ENCODE results near the gene UQCC5.

The UQCC5 gene

DNA sequence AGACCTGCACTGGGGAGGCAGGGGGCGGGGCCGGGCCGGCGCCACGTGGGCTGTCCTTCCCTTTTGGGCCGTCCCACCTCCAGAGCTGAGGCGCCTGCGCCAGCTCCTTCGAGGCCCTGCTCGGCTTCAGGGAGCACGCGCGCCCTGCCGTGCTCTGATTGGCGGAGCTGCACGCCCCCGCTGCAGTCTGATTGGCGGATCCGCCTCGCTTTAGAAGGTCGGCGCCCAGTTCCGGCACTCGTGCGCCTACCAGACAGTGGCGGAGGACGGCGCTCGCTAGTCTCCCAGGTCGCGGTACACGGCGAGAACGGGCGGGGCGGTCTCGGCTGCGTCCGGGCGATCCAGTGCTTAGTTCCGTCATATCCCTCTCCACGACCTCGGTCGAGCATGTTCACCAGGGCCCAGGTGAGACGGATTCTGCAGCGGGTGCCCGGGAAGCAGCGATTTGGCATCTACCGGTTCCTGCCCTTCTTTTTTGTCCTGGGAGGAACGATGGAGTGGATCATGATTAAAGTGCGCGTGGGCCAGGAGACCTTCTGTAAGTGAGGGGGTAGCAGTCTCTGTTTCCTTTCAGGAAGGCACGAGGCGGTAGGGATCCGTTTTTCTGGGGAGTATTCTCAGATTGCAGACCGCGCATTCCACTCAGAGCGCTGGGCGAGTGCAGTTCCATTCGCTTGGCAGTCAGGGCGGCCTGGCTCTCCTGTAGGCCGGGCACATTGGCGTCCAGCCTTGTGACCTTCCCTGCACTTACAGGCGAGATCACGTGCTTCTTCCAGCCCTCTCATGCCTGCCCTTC, at the start of gene UQCC5:
Gene UQCC5, plus strand, starts transcription at position 237 of the 796 bp plus-strand sequence. Its CDS starts 151 bp downstream, at position 388.
- Histone ChIP-seq H3K4me3 (ENCODE audit: low read length) (peak within 1 kb of the TSS; percentile 56), H3K27me3 (ENCODE audit: insufficient read depth, low read length) (no peaks in the 10 kb centered on the region), H3K36me3 (ENCODE audit: insufficient read depth, low read length) (peaks cover 14% of the 10 kb centered on the region), H3K4me1 (ENCODE audit: insufficient read depth, low read length) (peaks cover 20% of the 10 kb centered on the region), H2AFZ (ENCODE audit: low read depth, low read length) (peak within 1 kb of the TSS; percentile 14), H3K9me3 (ENCODE audit: low read length) (no peaks in the 10 kb centered on the region)

DNA sequence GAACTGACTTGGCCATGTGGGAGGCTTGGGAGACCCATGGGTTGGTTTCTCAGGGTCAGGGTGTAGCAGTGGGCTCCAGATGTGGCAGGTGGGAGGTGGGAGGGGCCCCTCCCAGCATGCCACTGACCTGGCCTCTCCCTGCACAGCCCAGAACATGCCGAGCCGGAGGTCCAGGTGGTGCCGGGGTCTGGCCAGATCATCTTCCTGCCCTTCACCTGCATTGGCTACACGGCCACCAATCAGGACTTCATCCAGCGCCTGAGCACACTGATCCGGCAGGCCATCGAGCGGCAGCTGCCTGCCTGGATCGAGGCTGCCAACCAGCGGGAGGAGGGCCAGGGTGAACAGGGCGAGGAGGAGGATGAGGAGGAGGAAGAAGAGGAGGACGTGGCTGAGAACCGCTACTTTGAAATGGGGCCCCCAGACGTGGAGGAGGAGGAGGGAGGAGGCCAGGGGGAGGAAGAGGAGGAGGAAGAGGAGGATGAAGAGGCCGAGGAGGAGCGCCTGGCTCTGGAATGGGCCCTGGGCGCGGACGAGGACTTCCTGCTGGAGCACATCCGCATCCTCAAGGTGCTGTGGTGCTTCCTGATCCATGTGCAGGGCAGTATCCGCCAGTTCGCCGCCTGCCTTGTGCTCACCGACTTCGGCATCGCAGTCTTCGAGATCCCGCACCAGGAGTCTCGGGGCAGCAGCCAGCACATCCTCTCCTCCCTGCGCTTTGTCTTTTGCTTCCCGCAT, 49.2 kb upstream of the UQCC5 start:
- peaks cover 77% of the 10 kb centered on the region for H3K36me3 ChIP-seq (ENCODE audit: insufficient read depth, low read length)

DNA sequence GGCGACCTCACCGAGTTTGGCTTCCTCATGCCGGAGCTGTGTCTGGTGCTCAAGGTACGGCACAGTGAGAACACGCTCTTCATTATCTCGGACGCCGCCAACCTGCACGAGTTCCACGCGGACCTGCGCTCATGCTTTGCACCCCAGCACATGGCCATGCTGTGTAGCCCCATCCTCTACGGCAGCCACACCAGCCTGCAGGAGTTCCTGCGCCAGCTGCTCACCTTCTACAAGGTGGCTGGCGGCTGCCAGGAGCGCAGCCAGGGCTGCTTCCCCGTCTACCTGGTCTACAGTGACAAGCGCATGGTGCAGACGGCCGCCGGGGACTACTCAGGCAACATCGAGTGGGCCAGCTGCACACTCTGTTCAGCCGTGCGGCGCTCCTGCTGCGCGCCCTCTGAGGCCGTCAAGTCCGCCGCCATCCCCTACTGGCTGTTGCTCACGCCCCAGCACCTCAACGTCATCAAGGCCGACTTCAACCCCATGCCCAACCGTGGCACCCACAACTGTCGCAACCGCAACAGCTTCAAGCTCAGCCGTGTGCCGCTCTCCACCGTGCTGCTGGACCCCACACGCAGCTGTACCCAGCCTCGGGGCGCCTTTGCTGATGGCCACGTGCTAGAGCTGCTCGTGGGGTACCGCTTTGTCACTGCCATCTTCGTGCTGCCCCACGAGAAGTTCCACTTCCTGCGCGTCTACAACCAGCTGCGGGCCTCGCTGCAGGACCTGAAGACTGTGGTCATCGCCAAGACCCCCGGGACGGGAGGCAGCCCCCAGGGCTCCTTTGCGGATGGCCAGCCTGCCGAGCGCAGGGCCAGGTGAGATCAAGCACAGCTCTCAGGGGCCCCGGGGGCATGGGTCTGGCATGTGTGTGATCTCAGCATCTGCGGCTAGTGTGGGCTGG, 48.4 kb upstream of the UQCC5 start:
- no peaks in the 10 kb centered on the region for H3K27me3 ChIP-seq (ENCODE audit: insufficient read depth, low read length)
- H3K4me1 ChIP-seq (ENCODE audit: insufficient read depth, low read length): peaks cover 15% of the 10 kb centered on the region
- no peaks in the 10 kb centered on the region for H3K9me3 ChIP-seq (ENCODE audit: low read length)
- no peak overlapping the region for H3K4me3 ChIP-seq (ENCODE audit: low read length)
- H2AFZ ChIP-seq (ENCODE audit: low read depth, low read length): no peak overlapping the region
- peaks cover 76% of the 10 kb centered on the region for H3K36me3 ChIP-seq (ENCODE audit: insufficient read depth, low read length)

More for the DNA sequence above, 49.2 kb upstream of the UQCC5 start:
- Histone ChIP-seq H3K9me3 (ENCODE audit: low read length) (no peaks in the 10 kb centered on the region), H2AFZ (ENCODE audit: low read depth, low read length) (no peak overlapping the region), H3K4me1 (ENCODE audit: insufficient read depth, low read length) (peaks cover 19% of the 10 kb centered on the region), H3K4me3 (ENCODE audit: low read length) (no peak overlapping the region), H3K27me3 (ENCODE audit: insufficient read depth, low read length) (no peaks in the 10 kb centered on the region)

GRCh38 chr3:52488746-52489145, 47.7 kb upstream of the UQCC5 start:
- peaks cover 8% of the 10 kb centered on the region for H3K4me1 ChIP-seq (ENCODE audit: insufficient read depth, low read length)
- peaks cover 76% of the 10 kb centered on the region for H3K36me3 ChIP-seq (ENCODE audit: insufficient read depth, low read length)
- H3K27me3 ChIP-seq (ENCODE audit: insufficient read depth, low read length): no peaks in the 10 kb centered on the region
- H3K4me3 ChIP-seq (ENCODE audit: low read length): no peak overlapping the region
- H3K9me3 ChIP-seq (ENCODE audit: low read length): no peaks in the 10 kb centered on the region
- no peak overlapping the region for H2AFZ ChIP-seq (ENCODE audit: low read depth, low read length)

GRCh38 chr3:52489453-52489852, 47.0 kb upstream of the UQCC5 start:
- no peaks in the 10 kb centered on the region for H3K9me3 ChIP-seq (ENCODE audit: low read length)
- H3K4me1 ChIP-seq (ENCODE audit: insufficient read depth, low read length): peaks cover 2% of the 10 kb centered on the region
- H3K27me3 ChIP-seq (ENCODE audit: insufficient read depth, low read length): no peaks in the 10 kb centered on the region
- peaks cover 76% of the 10 kb centered on the region for H3K36me3 ChIP-seq (ENCODE audit: insufficient read depth, low read length)
- no peak overlapping the region for H2AFZ ChIP-seq (ENCODE audit: low read depth, low read length)
- no peak overlapping the region for H3K4me3 ChIP-seq (ENCODE audit: low read length)

- Histone ChIP-seq H3K27me3 (ENCODE audit: insufficient read depth, low read length) (no peaks in the 10 kb centered on the region), H3K4me1 (ENCODE audit: insufficient read depth, low read length) (no peaks in the 10 kb centered on the region)
Observed at GRCh38 chr3:52490035-52490938, 46.1 kb upstream of the UQCC5 start.

GRCh38 chr3:52490939-52491526, 45.4 kb upstream of the UQCC5 start:
- Histone ChIP-seq H3K27me3 (ENCODE audit: insufficient read depth, low read length) (no peaks in the 10 kb centered on the region), H3K36me3 (ENCODE audit: insufficient read depth, low read length) (peaks cover 66% of the 10 kb centered on the region), H3K4me1 (ENCODE audit: insufficient read depth, low read length) (no peaks in the 10 kb centered on the region), H2AFZ (ENCODE audit: low read depth, low read length) (no peak overlapping the region), H3K9me3 (ENCODE audit: low read length) (no peaks in the 10 kb centered on the region), H3K4me3 (ENCODE audit: low read length) (no peak overlapping the region)

More at GRCh38 chr3:52490035-52490938, 46.1 kb upstream of the UQCC5 start:
- Histone ChIP-seq H3K4me3 (ENCODE audit: low read length) (no peak overlapping the region), H2AFZ (ENCODE audit: low read depth, low read length) (no peak overlapping the region), H3K36me3 (ENCODE audit: insufficient read depth, low read length) (peaks cover 72% of the 10 kb centered on the region), H3K9me3 (ENCODE audit: low read length) (no peaks in the 10 kb centered on the region)

DNA sequence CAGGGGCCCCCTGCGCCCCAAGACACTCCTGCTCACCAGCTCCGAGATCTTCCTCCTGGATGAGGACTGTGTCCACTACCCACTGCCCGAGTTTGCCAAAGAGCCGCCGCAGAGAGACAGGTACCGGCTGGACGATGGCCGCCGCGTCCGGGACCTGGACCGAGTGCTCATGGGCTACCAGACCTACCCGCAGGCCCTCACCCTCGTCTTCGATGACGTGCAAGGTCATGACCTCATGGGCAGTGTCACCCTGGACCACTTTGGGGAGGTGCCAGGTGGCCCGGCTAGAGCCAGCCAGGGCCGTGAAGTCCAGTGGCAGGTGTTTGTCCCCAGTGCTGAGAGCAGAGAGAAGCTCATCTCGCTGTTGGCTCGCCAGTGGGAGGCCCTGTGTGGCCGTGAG, 44.3 kb upstream of the UQCC5 start:
- Histone ChIP-seq H3K36me3 (ENCODE audit: insufficient read depth, low read length) (peaks cover 57% of the 10 kb centered on the region), H3K4me3 (ENCODE audit: low read length) (no peak overlapping the region), H3K9me3 (ENCODE audit: low read length) (no peaks in the 10 kb centered on the region), H2AFZ (ENCODE audit: low read depth, low read length) (no peak overlapping the region), H3K27me3 (ENCODE audit: insufficient read depth, low read length) (no peaks in the 10 kb centered on the region), H3K4me1 (ENCODE audit: insufficient read depth, low read length) (no peaks in the 10 kb centered on the region)

DNA sequence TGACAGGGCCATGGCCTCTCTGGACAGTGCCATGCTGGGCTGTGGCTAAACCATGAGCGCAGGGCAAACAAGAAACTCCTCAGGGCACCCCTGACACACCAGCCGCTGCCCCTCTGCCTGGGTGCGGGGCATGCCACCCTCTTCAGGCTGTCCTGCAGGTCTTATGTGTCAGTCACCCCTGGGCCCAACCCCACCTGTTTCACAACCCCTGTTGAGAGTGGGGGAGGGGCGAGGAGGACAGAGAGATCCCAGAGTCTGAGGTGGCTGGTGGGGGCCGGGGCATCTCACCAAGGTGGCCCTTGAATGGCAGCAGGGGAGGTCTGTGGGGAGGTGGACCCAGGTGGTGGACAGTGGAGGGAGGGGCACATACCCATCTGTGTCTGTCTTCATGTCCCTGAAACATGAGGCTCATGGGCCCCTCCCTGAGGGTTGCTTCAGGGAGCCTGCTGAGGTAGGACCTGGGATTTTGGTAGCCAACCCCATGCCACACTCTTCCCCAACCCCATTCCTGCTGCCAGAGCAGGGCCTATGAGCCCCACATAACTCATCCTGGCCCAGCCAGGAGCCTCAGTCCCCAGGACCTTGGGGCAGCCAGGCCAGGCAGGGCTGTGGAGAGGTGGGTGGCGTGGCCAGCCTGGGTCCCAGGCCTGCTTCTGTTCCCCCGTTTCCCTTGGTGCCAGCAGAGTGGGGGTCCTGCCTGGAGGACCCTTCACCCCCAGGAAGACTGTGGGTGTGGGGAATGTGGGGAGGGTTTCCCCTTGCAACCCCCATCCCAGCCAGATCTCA, 43.0 kb upstream of the UQCC5 start:
- Histone ChIP-seq H3K9me3 (ENCODE audit: low read length) (no peaks in the 10 kb centered on the region), H3K27me3 (ENCODE audit: insufficient read depth, low read length) (no peaks in the 10 kb centered on the region), H3K4me3 (ENCODE audit: low read length) (no peak overlapping the region), H3K36me3 (ENCODE audit: insufficient read depth, low read length) (peaks cover 43% of the 10 kb centered on the region), H2AFZ (ENCODE audit: low read depth, low read length) (no peak overlapping the region), H3K4me1 (ENCODE audit: insufficient read depth, low read length) (no peaks in the 10 kb centered on the region)

GRCh38 chr3:52494445-52494844, 42.0 kb upstream of the UQCC5 start:
- no peaks in the 10 kb centered on the region for H3K27me3 ChIP-seq (ENCODE audit: insufficient read depth, low read length)
- no peaks in the 10 kb centered on the region for H3K9me3 ChIP-seq (ENCODE audit: low read length)
- H3K36me3 ChIP-seq (ENCODE audit: insufficient read depth, low read length): peaks cover 33% of the 10 kb centered on the region
- no peak overlapping the region for H2AFZ ChIP-seq (ENCODE audit: low read depth, low read length)
- no peaks in the 10 kb centered on the region for H3K4me1 ChIP-seq (ENCODE audit: insufficient read depth, low read length)
- no peak overlapping the region for H3K4me3 ChIP-seq (ENCODE audit: low read length)

- Histone ChIP-seq H2AFZ (ENCODE audit: low read depth, low read length) (no peak within 1 kb of the TSS), H3K4me1 (ENCODE audit: insufficient read depth, low read length) (no peaks in the 10 kb centered on the region), H3K4me3 (ENCODE audit: low read length) (no peak within 1 kb of the TSS), H3K27me3 (ENCODE audit: insufficient read depth, low read length) (no peaks in the 10 kb centered on the region), H3K9me3 (ENCODE audit: low read length) (no peaks in the 10 kb centered on the region), H3K36me3 (ENCODE audit: insufficient read depth, low read length) (peaks cover 27% of the 10 kb centered on the region)
Observed at GRCh38 chr3:52494886-52495495, 41.4 kb upstream of the UQCC5 start, which contains the start of gene STAB1. STAB1 (plus strand) TSS chr3:52495338; CDS start chr3:52495414, 76 bp downstream.

Measured in neuron (in vitro differentiated cells).